Gastroesophageal sphincter (tissue), 3 donors: Measurements from ENCODE around the gene TSTD1.

Experiments
- EP300 ChIP-seq: sonication (generic); formaldehyde crosslinking; IDR thresholded peaks from one replicate; pipeline ENCODE4 v1.6.1; 2017; ENCODE audit warnings: antibody characterized with exemption, mild to moderate bottlenecking
- POLR2A ChIP-seq, 2 donors: fragments of 450-650 bp; IDR thresholded peaks; one replicate each; pipeline ENCODE4 v1.6.1; 2017; ENCODE audit warnings: antibody characterized with exemption in 2 of 2, mild to moderate bottlenecking in 2 of 2, moderate library complexity in 1 of 2
- POLR2AphosphoS5 ChIP-seq: sonication (generic); formaldehyde crosslinking; IDR thresholded peaks from one replicate; pipeline ENCODE4 v1.6.1; 2017; ENCODE audit warnings: antibody characterized with exemption
- TF ChIP-seq, protein P1 (sequence below), 4 experiments: fragments of 200-600 bp in 2 of 4; fragments of 450-650 bp in 2 of 4; sonication (generic) in 1 of 4; IDR thresholded peaks; one replicate each; pipeline ENCODE4 v1.5.1; 2017 to 2019; ENCODE audit warnings: antibody characterized with exemption in 4 of 4, mild to moderate bottlenecking in 2 of 4, moderate library complexity in 2 of 4

DNA sequence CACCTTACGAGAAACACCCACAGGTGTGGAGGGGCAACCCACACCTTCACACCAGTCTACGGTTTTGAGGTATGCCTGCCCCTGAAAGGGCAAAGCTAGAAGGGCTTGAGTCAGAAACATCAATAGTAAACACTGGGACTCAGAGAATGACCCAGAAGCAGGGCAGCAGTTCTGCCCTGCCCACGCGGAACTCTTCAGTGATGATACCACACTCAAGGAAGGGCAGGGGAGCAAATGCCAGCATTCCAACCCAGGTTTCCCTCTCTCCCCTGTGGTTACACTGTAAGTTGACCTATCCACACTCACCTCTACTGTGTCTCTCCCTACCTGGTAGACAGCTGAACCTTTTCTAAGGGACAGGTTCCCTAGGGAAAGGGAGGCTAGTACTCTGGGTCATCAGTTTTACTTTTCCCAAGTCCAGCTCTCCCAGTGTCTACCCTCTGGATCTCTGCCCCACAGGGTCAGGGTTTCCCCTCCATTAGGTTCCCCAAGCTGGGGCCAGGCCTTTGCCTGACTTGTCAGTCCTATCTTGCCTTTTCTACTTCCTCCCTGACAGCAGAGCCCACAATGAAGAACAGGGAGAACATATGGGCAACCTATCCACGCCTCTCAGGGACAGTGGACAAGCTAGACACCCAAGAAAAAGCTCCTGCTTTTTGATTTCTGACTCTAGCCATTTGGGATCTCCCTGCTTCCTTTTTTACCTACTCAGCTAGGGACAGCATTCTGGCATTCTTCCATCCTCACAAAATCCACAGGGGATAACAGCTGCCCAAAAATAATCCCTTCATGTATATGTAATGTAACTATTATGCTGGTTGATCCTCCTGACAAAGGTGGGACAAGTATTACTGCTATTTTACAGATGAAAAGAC lies 20.8 kb downstream of the TSTD1 start:
- TF ChIP-seq, protein P1, sequence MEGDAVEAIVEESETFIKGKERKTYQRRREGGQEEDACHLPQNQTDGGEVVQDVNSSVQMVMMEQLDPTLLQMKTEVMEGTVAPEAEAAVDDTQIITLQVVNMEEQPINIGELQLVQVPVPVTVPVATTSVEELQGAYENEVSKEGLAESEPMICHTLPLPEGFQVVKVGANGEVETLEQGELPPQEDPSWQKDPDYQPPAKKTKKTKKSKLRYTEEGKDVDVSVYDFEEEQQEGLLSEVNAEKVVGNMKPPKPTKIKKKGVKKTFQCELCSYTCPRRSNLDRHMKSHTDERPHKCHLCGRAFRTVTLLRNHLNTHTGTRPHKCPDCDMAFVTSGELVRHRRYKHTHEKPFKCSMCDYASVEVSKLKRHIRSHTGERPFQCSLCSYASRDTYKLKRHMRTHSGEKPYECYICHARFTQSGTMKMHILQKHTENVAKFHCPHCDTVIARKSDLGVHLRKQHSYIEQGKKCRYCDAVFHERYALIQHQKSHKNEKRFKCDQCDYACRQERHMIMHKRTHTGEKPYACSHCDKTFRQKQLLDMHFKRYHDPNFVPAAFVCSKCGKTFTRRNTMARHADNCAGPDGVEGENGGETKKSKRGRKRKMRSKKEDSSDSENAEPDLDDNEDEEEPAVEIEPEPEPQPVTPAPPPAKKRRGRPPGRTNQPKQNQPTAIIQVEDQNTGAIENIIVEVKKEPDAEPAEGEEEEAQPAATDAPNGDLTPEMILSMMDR (IDR thresholded peaks at IDR 0.05) = no peak
- TF ChIP-seq POLR2A (IDR thresholded peaks at IDR 0.05) (no peak), EP300 (no peak), POLR2AphosphoS5 (no peak)
